Ishikawa (cell line): ENCODE results near the gene PCBP3.

Experiments
- CEBPB ChIP-seq: IDR thresholded peaks from 2 replicates; pipeline ENCODE4 v1.6.1; 2012
- CREB1 ChIP-seq: IDR thresholded peaks from 2 replicates; pipeline ENCODE4 v1.6.1; 2012; ENCODE audit warnings: low read depth
- EGR1 ChIP-seq: IDR thresholded peaks from 2 replicates; pipeline ENCODE4 v1.6.1; 2012
- FOXM1 ChIP-seq: IDR thresholded peaks from 2 replicates; pipeline ENCODE4 v1.6.1; 2012; ENCODE audit warnings: low read depth, borderline replicate concordance
- REST ChIP-seq: IDR thresholded peaks from 2 replicates; pipeline ENCODE4 v1.6.1; 2012; ENCODE audit warnings: low read depth, mild to moderate bottlenecking
- TEAD4 ChIP-seq: IDR thresholded peaks from 2 replicates; pipeline ENCODE4 v1.6.1; 2012

GRCh38 chr21:45803618-45804340 lies 160.3 kb downstream of the PCBP3 start:
- TF ChIP-seq EGR1 (no peak), REST (no peak), TEAD4 (no peak), CREB1 (no peak), FOXM1 (no peak), CEBPB (no peak)
